HG02571 (cell line): Measurements from ENCODE around the gene RPL29.

ENCODE experiments used
- ATAC-seq: cut with Tn5 transposase; IDR thresholded peaks from one replicate; pipeline ENCODE4 v1.9.1; 2021; ENCODE audit warnings: mild to moderate bottlenecking, moderate library complexity; ENCODE audit not compliant: unreplicated experiment

RPL29 gene

GRCh38 chr3:51966922-51967383, 28.7 kb downstream of the RPL29 start:
- ATAC-seq: no peak

- no peak for ATAC-seq
Measured at GRCh38 chr3:51966486-51966885, 29.2 kb downstream of the RPL29 start.

DNA sequence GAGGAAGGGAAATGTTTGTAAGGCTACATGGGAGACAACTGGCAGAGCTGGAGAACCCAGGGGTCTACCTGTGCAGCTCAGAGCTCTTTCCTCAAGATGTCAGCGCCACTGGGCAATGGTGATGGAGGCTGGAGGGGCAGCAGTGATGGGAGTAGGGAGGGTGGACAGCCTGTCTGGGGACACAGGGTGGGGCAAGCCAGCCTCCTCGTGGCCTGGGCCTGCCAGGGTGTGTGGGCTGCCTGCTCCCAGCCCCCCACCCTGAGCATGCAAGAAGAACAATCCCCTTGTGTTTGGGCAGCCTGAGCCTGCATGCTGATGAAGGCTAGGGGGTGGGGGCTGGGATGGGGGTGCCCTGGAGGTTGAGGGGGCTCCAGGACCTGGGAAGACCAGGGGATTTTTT, 29.7 kb downstream of the RPL29 start:
- no peak for ATAC-seq

DNA sequence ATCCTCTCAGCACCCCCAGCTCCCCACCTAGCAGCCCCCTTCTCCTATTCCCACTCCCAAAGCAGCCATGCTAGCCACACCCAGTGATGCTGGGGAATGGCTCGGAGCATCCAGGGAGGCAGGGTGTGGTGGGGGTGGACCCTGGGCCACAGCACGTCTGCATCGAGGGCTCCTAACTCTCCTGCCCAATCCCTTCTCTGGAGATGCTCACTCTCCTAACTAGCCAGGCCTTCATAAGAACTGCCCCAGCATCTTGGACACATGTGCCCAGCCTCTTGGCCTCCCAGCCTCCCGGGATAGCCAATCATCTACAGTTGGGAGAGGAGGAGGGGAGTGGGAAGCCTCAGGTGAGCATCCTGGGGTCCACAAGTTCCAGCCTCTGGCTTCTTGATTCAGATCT, 31.2 kb downstream of the RPL29 start:
- ATAC-seq: no peak

DNA sequence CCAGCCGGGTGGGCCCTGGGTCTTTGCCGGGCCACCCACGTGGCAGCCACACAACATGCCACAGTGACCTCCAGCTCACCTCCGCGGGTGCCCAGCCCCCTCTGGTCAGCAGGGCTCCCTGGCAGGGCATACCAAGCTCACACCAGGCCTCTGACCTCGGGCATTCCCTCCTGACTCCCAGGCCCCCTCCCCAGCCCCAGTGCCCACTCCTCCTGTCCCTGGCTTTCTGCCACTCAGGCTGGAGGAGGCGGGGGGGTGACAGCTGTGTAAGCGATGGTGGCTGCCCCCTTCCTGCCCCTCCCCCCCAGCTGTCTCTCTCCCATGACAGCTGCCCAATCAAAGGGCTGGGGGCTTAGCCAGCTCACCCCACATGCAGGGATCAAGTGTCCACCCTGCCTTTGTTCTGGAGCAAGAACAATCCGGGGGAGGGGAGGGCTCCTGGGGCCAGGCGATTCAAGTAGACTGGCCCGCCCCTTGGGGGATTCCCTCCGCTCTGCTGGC, 31.7 kb downstream of the RPL29 start:
- no peak for ATAC-seq

- no peak for ATAC-seq
Measured at GRCh38 chr3:51962854-51963530, 32.7 kb downstream of the RPL29 start.

DNA sequence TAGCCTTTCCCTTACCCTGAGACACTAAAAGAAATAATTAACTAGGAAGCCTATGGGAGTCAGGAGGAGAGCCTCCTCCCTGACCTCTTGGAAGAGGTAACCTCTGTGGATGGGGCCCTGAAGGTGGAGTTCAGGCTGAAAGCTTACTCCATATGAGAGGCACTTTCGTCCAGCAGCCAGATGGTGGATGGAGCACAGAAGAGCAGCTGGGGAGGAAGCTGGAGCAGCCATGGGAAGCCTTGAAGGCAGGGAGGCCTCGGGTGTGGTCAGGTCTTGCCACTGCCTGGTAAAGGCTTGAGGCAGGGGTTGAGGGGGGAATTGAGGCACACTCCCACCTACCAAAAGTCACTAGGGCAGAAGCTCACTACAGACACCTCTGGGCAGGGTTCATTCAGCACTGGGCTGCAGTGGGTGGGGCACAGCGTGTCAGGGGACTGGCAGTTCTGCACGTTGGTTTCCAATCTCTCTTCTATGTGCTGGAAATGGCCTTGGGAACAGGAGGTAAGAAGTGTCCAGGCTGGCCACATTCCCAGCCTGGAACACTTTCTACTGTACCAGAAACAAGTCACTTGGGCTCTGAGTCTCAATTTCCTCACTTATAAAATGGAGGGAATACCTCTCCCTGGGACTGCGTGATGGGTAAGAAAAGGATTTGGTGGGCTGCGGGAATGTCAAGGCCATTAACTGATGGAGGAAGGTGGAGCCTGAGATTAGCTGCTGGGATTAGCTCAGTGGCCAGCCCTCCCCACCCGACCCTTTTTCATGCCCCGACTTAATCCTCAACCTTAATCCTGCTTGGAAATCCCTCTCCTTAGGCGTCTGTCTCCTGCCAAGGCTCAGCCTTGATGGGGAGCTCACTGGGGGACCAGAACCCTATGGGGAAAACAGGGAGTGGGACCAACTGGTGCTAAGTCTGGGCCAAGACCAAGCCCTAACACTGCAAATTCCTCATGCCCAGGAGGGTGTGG, 33.8 kb downstream of the RPL29 start:
- ATAC-seq: no peak

DNA sequence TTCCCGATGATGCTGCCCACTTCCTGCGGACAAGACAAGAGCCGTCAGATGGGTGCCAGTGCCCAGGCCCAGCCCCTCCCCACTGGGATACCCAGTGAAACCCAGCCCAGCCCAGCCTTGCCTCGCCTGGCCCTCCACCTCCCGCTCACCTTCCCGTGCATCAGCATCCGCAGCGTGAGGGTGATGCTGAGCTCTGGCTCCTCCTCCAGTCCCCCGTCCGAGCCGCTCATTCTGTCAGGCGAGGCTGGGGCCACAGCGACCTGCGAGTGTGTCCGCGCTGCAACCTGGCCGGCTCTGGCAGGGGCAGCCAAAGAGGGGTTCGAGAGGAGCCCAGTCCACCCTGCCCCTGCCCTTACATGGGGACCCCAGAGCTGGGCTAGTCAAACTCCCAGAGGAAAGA, 34.7 kb downstream of the RPL29 start:
- no peak for ATAC-seq

DNA sequence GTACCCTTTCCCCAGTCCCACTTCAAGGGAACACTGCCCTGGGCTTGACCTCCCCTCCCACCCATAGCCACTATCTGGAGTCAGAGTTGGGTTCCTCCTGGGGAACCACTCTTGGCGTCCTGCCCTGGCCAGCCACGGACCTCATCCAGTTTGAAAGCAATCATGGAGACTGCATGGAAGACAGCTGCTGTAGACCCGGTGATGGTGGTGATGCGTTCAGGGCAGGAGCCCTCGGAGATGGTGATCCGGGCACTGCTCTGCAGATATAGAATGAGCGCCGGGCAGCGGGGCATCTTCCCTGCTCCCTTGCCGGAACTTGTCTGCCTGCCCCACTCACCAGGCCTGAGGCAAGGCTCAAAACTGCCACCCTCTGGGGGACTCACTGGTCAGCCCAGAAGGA, 35.3 kb downstream of the RPL29 start:
- ATAC-seq: no peak

DNA sequence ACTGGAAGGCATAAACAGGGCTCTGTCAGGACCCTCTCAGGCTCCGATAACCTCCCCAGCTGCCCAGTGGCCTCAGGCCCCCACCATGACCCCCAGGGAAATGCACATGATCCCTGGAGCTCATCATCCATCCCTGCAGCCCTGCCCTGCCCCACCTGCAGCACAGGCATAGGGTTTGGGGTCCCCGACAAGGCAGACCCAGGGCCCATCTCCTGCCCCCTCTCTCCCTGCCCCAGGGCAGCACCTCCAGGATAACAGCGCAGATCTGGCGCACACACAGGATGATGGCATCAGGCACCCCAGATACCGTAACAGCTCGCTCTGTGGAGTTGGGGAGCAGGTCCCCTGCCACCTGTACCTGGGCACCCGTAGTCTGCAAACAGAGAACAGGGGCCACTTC, 36.0 kb downstream of the RPL29 start:
- ATAC-seq: no peak

- no peak for ATAC-seq
Measured at GRCh38 chr3:51958603-51959521, 36.8 kb downstream of the RPL29 start.

- ATAC-seq: no peak
Measured at GRCh38 chr3:51957520-51958205, 38.0 kb downstream of the RPL29 start.

- no peak for ATAC-seq
Measured at GRCh38 chr3:51955893-51956770, 39.6 kb downstream of the RPL29 start.

- ATAC-seq: no peak
Measured at GRCh38 chr3:51955175-51955892, 40.4 kb downstream of the RPL29 start, which contains the start of gene GPR62. Gene GPR62 (plus strand): TSS chr3:51955381. CDS start chr3:51955653, 272 bp downstream.

GRCh38 chr3:51954713-51955112, 41.0 kb downstream of the RPL29 start:
- ATAC-seq: no peak

DNA sequence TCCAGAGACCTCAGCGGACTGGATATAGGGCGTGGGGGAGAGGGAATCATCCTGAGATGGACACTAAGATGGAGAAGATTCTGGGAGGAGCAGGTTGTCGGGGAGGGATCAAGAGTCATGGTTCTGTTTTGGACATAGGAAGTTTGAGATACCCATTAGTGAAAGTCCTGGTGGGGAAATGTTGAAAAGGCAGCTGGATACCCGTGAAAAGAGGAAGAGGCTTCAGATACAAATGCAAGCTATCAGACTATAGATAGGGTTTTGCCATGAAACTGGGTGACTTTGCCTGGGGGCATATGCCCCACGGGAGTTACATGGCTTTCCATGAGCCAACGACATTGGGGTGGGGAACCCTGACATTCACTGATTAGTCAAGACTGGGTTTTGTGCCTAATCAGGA, 41.6 kb downstream of the RPL29 start:
- ATAC-seq: no peak

- no peak for ATAC-seq
Measured at GRCh38 chr3:51953445-51953844, 42.2 kb downstream of the RPL29 start.

DNA sequence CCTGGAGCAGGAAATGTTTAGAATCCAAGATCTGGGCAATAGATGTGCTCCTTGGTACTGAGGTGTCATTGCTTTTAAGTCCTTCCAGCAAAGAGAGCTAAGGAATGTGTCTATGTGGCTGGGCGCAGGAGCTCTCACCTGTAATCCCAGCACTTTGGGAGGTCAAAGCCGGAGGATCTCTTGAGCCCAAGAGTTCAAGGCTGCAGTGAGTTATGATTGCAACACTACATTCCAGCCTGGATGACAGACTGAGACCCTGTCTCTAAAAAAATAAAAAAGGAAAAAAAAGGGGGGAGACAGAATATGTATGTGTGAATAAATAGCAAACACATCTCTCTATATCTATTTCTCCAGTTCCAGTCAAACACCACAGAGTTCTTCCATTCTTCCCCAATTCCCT, 44.8 kb downstream of the RPL29 start:
- no peak for ATAC-seq

DNA sequence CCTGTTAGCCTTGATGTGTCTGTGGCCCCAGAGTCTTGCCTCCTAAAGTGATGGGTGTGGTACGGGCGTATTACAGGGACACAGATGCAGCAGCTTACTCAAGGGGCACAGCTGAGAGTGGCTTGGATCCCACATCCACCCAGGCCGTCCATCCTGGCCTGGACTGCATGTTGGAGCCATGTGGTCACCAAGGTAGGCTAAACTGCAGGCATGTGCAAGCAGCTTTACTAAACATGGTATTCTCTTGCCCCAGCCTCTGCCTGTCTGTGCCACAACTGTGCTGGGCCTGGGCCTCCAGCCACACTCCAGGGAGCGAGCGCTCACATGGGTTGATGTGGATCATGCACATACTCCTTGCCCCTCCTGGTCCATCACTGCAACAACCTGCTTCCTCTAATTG, 46.6 kb downstream of the RPL29 start:
- ATAC-seq: no peak
